ENCODE measurements around the gene NPTN. TPM values are rescaled to one million over a fixed set of nuclear protein-coding genes. Genes with fewer than 3 reads are reported as not detected.

NPTN gene
- total RNA-seq, 2 experiments from 2014 or later: 46.7 to 49.8 TPM

DNA sequence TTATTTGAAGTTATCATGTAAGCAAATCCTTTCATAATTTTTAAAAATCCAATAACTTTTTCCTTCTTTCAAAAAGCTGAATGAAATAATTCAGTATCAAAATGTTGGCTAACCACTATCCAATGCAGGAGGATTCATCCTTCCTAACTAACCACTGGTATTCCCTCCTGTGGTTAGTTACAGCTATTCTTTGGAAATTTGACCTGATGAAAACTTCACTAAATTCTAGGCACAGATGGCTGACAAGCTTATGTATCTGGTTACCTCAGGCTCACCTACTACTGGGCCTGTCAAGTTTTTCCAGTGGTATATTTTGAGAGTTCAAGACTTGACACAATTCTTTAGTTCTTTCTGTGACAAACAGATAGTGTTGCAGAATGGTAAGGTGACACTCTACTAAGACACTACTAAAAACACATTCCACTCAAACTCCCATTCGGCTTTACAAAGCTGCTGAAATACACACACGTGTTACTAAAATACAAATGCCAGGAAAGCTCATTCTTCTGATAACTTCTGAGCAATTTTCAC, 15.8 kb downstream of the NPTN start:
- ChIA-PET POLR2A (interaction anchor here (0.9 kb wide), 1 partner anchor 9 kb away, joined by 3 read pairs; no protein-coding TSS in a partner anchor), CTCF (interaction anchor here (0.5 to 11.9 kb wide), 8 partner anchors 11 to 356 kb away, joined by 3 to 104 read pairs (median 4); no protein-coding TSS in a partner anchor)
- Mint-ChIP-seq H3K9me3 (no peaks in the 10 kb centered on the region), H3K27me3 (no peaks in the 10 kb centered on the region), H3K4me3 (no peak overlapping the region), H3K36me3 (no peaks in the 10 kb centered on the region), H3K27ac (no peak overlapping the region), H3K4me1 (ENCODE audit: low read depth) (peaks cover 44% of the 10 kb centered on the region)
- intact Hi-C loops (cut with micrococcal nuclease): no loop called here
- no peak for DNase-seq

DNA sequence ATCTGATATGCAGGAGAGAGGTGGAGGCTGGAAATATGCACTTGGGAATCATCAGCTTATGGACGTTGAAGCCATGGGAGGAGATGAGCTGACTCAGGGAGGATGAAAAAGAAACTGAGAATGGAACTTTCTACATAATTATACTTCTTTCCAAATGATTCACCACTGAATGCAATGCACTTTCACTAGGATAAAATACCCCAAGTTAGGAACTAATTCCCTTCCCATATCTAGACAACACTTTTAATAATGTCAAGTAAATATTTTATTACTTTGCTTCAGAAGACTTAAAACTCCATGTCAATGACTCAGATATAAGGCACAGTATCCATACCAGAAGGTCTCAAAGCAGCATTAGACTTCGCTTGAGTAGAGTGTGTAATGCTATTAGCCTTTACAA, 24.2 kb downstream of the NPTN start:
- H3K9me3 Mint-ChIP-seq: no peaks in the 10 kb centered on the region
- peaks cover 46% of the 10 kb centered on the region for H3K4me1 Mint-ChIP-seq (ENCODE audit: low read depth)
- no peak for DNase-seq
- H3K4me3 Mint-ChIP-seq: no peak overlapping the region
- ChIA-PET CTCF (interaction anchor here (1.1 to 5.7 kb wide), 2 partner anchors 27 to 91 kb away, joined by 3 to 43 read pairs; no protein-coding TSS in a partner anchor), POLR2A (interaction anchor here (0.6 to 1.4 kb wide), 3 partner anchors 8 to 22 kb away, joined by 3 to 4 read pairs (median 3); no protein-coding TSS in a partner anchor)
- H3K27ac Mint-ChIP-seq: no peak overlapping the region
- H3K36me3 Mint-ChIP-seq: peaks cover 2% of the 10 kb centered on the region
- no peaks in the 10 kb centered on the region for H3K27me3 Mint-ChIP-seq
- intact Hi-C loops (cut with micrococcal nuclease): loop anchor here (2.0 to 5.0 kb wide), 2 partner anchors 37 to 42 kb away; no protein-coding TSS in a partner anchor

DNA sequence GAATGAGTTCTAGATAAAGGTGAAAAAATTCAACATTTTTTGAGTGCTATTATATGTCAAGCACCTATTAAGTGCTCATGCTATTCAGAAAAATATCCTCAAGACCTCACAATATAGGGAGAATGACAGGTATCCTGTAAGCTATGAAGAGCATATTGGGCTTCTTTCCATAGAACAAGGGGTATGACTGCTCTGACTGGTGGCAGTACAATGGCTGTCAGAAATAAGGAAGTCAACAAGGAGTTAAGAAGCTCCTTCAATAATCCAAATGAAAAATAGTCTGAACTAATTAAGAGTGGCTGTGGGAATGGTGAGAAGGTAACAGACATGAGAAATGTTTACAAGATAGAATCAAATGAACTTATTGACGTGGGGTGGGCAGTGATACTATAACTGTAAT, 24.7 kb downstream of the NPTN start:
- ChIA-PET POLR2A (interaction anchor here (0.6 to 1.3 kb wide), 3 partner anchors 9 to 21 kb away, joined by 3 read pairs; no protein-coding TSS in a partner anchor), CTCF (interaction anchor here (1.0 to 5.7 kb wide), 3 partner anchors 27 to 92 kb away, joined by 3 to 43 read pairs (median 3); no protein-coding TSS in a partner anchor)
- H3K4me3 Mint-ChIP-seq: no peak overlapping the region
- no peaks in the 10 kb centered on the region for H3K27me3 Mint-ChIP-seq
- H3K9me3 Mint-ChIP-seq: no peaks in the 10 kb centered on the region
- H3K36me3 Mint-ChIP-seq: peaks cover 2% of the 10 kb centered on the region
- no peak overlapping the region for H3K27ac Mint-ChIP-seq
- no peak for DNase-seq
- H3K4me1 Mint-ChIP-seq (ENCODE audit: low read depth): peaks cover 46% of the 10 kb centered on the region
- intact Hi-C loops (cut with micrococcal nuclease): loop anchor here (2.0 to 5.0 kb wide), 2 partner anchors 36 to 42 kb away; no protein-coding TSS in a partner anchor

DNA sequence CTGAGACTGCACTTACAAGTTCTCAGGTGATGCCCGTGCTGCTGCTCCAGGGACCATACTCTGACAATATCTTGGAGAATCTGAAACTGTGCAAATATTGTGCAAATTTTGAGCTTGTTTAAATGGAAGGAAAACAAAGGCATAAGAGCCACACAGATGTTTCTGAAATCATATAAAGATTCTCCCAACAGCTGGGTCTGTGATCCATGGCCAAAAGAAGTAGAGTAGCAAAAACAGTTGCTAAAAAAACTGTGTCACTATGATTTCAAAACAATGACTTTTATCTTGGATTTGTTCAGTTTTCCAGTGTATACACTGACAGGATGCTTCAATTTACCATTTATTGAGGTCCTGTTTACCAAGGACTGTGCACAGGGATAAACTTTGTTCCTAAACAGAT, 25.3 kb downstream of the NPTN start:
- H3K4me3 Mint-ChIP-seq: no peak overlapping the region
- intact Hi-C loops (cut with micrococcal nuclease): loop anchor here (2.0 to 5.0 kb wide), 2 partner anchors 36 to 43 kb away; no protein-coding TSS in a partner anchor
- H3K4me1 Mint-ChIP-seq (ENCODE audit: low read depth): peaks cover 43% of the 10 kb centered on the region
- H3K9me3 Mint-ChIP-seq: no peaks in the 10 kb centered on the region
- no peak overlapping the region for H3K27ac Mint-ChIP-seq
- H3K36me3 Mint-ChIP-seq: peaks cover 3% of the 10 kb centered on the region
- DNase-seq: no peak
- POLR2A ChIA-PET: interaction anchor here (1.2 to 1.3 kb wide), 2 partner anchors 10 to 13 kb away, joined by 3 read pairs; no protein-coding TSS in a partner anchor
- H3K27me3 Mint-ChIP-seq: no peaks in the 10 kb centered on the region
- CTCF ChIA-PET: interaction anchor here (0.8 to 5.7 kb wide), 7 partner anchors 12 to 94 kb away, joined by 3 to 43 read pairs (median 3); no protein-coding TSS in a partner anchor

DNA sequence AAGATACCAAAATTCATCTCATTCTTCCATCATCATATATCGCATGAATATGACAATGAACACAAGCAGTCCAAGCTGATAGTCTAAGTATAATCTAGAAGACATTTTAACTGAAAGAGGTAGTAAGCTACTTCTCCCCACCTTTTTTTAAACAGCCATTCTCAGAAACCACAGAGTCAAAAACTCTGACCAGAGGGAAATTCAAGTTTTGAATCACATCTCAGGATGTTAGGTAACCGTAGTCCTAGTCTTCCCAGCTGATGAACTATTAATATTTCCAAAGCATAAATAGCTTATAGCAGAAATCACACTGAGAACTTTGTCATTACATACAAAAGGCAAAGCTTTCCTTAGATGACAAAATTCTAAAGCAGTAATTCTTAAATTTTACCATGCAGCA, 25.8 kb downstream of the NPTN start:
- H3K9me3 Mint-ChIP-seq: no peaks in the 10 kb centered on the region
- H3K4me1 Mint-ChIP-seq (ENCODE audit: low read depth): peaks cover 41% of the 10 kb centered on the region
- ChIA-PET CTCF (interaction anchor here (0.8 to 5.7 kb wide), 8 partner anchors 8 to 94 kb away, joined by 3 to 43 read pairs (median 3); no protein-coding TSS in a partner anchor), POLR2A (interaction anchor here (1.2 kb wide), 1 partner anchor 14 kb away, joined by 3 read pairs; no protein-coding TSS in a partner anchor)
- intact Hi-C loops (cut with micrococcal nuclease): loop anchor here (5.0 kb wide), 1 partner anchor 35 kb away; no protein-coding TSS in a partner anchor
- DNase-seq: no peak
- peaks cover 3% of the 10 kb centered on the region for H3K36me3 Mint-ChIP-seq
- H3K27ac Mint-ChIP-seq: no peak overlapping the region
- no peak overlapping the region for H3K4me3 Mint-ChIP-seq
- no peaks in the 10 kb centered on the region for H3K27me3 Mint-ChIP-seq

DNA sequence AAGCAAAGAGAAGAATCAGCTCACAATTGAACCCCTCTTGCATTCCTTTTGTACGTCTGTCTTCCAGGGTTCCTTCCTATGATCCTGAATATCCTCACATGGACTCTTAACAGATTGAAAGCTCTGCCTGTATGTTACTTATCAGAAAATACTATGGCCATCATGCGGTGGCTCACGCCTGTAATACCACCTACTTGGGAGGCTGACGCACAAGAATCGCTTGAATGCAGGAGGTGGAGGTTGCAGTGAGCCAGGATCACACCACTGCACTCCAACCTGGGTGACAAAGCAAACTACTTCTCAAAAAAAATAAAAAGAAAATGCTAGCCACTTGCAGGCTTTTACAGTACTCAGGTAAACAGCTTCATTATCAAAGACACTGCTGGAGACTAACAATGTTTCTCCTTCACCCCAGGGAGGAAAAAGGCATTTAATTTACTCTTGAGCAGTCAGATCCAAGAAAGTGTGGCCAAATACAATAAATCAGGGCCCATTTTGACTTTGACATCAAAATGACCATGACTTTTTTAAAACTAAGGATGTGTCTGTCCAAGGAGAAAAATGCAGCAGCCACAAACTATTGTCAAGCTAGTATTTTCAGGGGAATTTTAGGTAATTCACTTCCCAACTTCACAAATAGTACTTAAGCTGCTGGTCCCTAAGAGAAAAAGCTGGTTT, 27.3 kb downstream of the NPTN start:
- ChIA-PET POLR2A (no interaction called here), CTCF (interaction anchor here (0.8 to 5.7 kb wide), 3 partner anchors 12 to 94 kb away, joined by 3 to 43 read pairs (median 4); no protein-coding TSS in a partner anchor)
- intact Hi-C loops (cut with micrococcal nuclease): loop anchor here (5.0 kb wide), 1 partner anchor 34 kb away; no protein-coding TSS in a partner anchor
- H3K4me1 Mint-ChIP-seq (ENCODE audit: low read depth): peaks cover 39% of the 10 kb centered on the region
- no peaks in the 10 kb centered on the region for H3K9me3 Mint-ChIP-seq
- H3K27me3 Mint-ChIP-seq: no peaks in the 10 kb centered on the region
- H3K36me3 Mint-ChIP-seq: peaks cover 3% of the 10 kb centered on the region
- no peak for DNase-seq
- H3K4me3 Mint-ChIP-seq: no peak overlapping the region
- H3K27ac Mint-ChIP-seq: no peak overlapping the region

- ChIA-PET POLR2A (no interaction called here), CTCF (interaction anchor here (1.0 to 1.9 kb wide), 2 partner anchors 32 to 100 kb away, joined by 8 to 10 read pairs; no protein-coding TSS in a partner anchor)
- Mint-ChIP-seq H3K36me3 (peaks cover 3% of the 10 kb centered on the region), H3K4me3 (no peak overlapping the region), H3K27ac (no peak overlapping the region), H3K9me3 (no peaks in the 10 kb centered on the region), H3K27me3 (no peaks in the 10 kb centered on the region), H3K4me1 (ENCODE audit: low read depth) (peaks cover 35% of the 10 kb centered on the region)
- DNase-seq: no peak
- intact Hi-C loops (cut with micrococcal nuclease): no loop called here
Measured at GRCh38 chr15:73604477-73604876, 28.7 kb downstream of the NPTN start.

- H3K4me3 Mint-ChIP-seq: no peak overlapping the region
- ChIA-PET CTCF (interaction anchor here (0.6 to 1.9 kb wide), 4 partner anchors 9 to 97 kb away, joined by 3 to 8 read pairs (median 4); no protein-coding TSS in a partner anchor), POLR2A (no interaction called here)
- peaks cover 3% of the 10 kb centered on the region for H3K36me3 Mint-ChIP-seq
- no peak for DNase-seq
- intact Hi-C loops (cut with micrococcal nuclease): no loop called here
- H3K27ac Mint-ChIP-seq: no peak overlapping the region
- no peaks in the 10 kb centered on the region for H3K9me3 Mint-ChIP-seq
- peaks cover 27% of the 10 kb centered on the region for H3K4me1 Mint-ChIP-seq (ENCODE audit: low read depth)
- no peaks in the 10 kb centered on the region for H3K27me3 Mint-ChIP-seq
Measured at GRCh38 chr15:73602992-73603391, 30.2 kb downstream of the NPTN start.

DNA sequence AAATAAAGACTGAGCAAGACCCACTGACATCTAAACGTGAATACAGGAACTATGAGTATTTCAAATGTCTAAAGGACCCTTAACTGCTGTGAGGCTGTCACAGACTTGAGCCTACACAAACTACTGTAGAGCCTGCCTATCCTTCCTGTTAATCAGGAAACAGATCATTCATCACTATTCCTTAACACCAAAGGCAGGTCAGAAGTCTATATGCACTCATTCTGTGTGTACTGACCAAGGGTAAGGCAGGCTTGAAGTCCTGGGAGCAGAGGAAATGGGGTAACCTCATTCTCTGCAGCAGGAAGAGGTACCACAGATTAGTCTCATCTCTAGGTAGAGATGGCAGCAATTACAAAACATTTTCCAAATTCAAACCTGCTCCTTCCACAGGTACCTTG, 30.7 kb downstream of the NPTN start:
- DNase-seq: no peak
- Mint-ChIP-seq H3K36me3 (peaks cover 3% of the 10 kb centered on the region), H3K27ac (no peak overlapping the region), H3K9me3 (no peaks in the 10 kb centered on the region), H3K4me1 (ENCODE audit: low read depth) (peaks cover 24% of the 10 kb centered on the region), H3K27me3 (no peaks in the 10 kb centered on the region), H3K4me3 (no peak overlapping the region)
- POLR2A ChIA-PET: no interaction called here
- CTCF ChIA-PET: interaction anchor here (1.4 to 1.9 kb wide), 2 partner anchors 34 to 42 kb away, joined by 3 to 8 read pairs; no protein-coding TSS in a partner anchor
- intact Hi-C loops (cut with micrococcal nuclease): no loop called here

DNA sequence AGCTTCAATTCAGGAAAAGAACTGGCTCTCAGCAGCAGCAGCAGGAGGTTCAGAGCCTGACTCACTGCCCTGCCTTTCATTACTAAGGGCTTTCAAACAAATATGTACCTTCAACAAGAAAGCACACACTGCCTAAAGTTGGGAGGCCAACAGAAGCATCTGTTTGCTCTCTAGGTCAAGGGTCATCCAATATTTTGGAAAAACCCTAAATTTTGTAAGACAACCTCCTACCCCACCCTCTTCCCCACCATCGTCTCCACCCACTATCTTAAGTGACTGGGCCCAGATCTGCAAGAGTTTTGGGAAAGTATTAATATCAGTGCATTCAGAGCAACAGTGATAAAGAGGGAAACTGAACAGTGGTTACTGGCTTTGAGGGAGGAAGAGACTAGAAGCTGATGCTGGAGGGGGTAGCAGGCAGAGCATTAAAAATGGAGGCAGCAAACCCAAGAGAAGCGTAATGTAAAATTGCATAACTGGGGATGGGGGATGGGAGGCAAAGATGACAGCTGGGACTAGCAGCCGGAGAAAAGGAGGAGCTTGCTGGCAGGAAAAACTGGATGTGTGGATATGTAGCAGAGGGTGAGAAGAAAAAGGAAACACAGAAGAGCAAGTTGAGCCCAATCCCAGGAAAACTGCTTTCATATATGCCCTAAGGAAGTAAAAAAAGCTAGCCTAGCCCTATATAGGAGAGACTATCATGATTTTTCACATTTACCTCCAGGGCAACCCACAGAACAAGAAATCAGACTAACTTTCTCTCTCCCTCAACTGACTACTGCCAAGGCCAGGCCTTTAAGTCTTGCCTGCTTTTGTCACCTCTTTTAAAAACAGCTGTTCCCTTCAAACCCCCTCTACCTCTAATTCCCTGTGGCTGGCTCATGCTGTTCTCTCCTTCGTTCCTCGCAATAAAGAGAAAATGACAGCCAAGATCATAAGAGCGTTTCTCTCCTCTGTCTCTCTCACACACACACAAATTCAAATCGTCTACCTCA, 31.4 kb downstream of the NPTN start:
- intact Hi-C loops (cut with micrococcal nuclease): no loop called here
- peaks cover 3% of the 10 kb centered on the region for H3K36me3 Mint-ChIP-seq
- peaks cover 18% of the 10 kb centered on the region for H3K4me1 Mint-ChIP-seq (ENCODE audit: low read depth)
- ChIA-PET POLR2A (no interaction called here), CTCF (interaction anchor here (1.8 kb wide), 1 partner anchor 34 kb away, joined by 6 read pairs; no protein-coding TSS in a partner anchor)
- H3K4me3 Mint-ChIP-seq: no peak overlapping the region
- H3K27me3 Mint-ChIP-seq: no peaks in the 10 kb centered on the region
- no peak for DNase-seq
- no peak overlapping the region for H3K27ac Mint-ChIP-seq
- no peaks in the 10 kb centered on the region for H3K9me3 Mint-ChIP-seq

Measured in activated CD4-positive, alpha-beta memory T cell treated with anti-CD3 and anti-CD28 coated beads for 36 hours (primary cell).